B cell (primary cell): ENCODE results near the gene KCNH1. TPM values are rescaled to one million over a fixed set of nuclear protein-coding genes. Genes with fewer than 3 reads are reported as not detected.

ENCODE experiments used
- ATAC-seq: fragments of 200-7000 bp; cut with Tn5 transposase; one replicate; pipeline ENCODE4 v1.10.0; 2021; ENCODE audit warnings: low read depth, mild to moderate bottlenecking, moderate number of reproducible peaks, moderate library complexity
- CTCF ChIA-PET: fragments of 350-600 bp; sonication (Branson Sonifier 250); formaldehyde crosslinking; loops from one replicate; lab custom pipeline; 2021; ENCODE audit warnings: antibody characterized with exemption, inconsistent platforms; lab: Charles Lee
- POLR2A ChIA-PET: fragments of 350-600 bp; sonication (Branson Sonifier 250); formaldehyde crosslinking; loops from one replicate; lab custom pipeline; 2021; ENCODE audit warnings: antibody characterized with exemption; lab: Charles Lee
- DNase-seq: peaks from one replicate; pipeline ENCODE4 v3.0.0; 2013
- H2AFZ ChIP-seq: 2 replicates; pipeline ENCODE4 v1.6.1; 2012; ENCODE audit warnings: mild to moderate bottlenecking, low read depth, low read length; ENCODE audit not compliant: insufficient read depth, poor library complexity, severe bottlenecking
- H3K27ac ChIP-seq, 2 donors: 1 replicate in 1 of 2; 2 replicates in 1 of 2; pipeline ENCODE4 v1.5.1; 2012 to 2013; ENCODE audit warnings: low read length in 2 of 2, mild to moderate bottlenecking in 2 of 2, moderate library complexity in 1 of 2
- H3K27me3 ChIP-seq, 4 experiments: fragments of 200-600 bp in 1 of 4; sonication (generic) in 1 of 4; replicated peaks in 1 of 4; 1 replicate in 2 of 4; 2 replicates in 2 of 4; pipeline versions ENCODE4 v1.6.1 to v1.7.0; 2013 to 2016; ENCODE audit warnings: low read length in 3 of 4, mild to moderate bottlenecking in 2 of 4, mixed read lengths in 1 of 4, moderate library complexity in 1 of 4; ENCODE audit not compliant: insufficient read depth in 4 of 4, control insufficient read depth in 3 of 4; ENCODE audit errors: control extremely low read depth in 1 of 4
- H3K36me3 ChIP-seq, 2 experiments: replicated peaks in 1 of 2; 1 replicate in 1 of 2; 2 replicates in 1 of 2; pipeline versions ENCODE4 v1.6.1 to v1.7.1; 2013; ENCODE audit warnings: low read length in 1 of 2; ENCODE audit not compliant: insufficient read depth in 2 of 2, control insufficient read depth in 1 of 2; ENCODE audit errors: control extremely low read depth in 1 of 2, extremely low read depth in 1 of 2
- H3K4me1 ChIP-seq, 2 donors: fragments of 200-600 bp in 1 of 2; sonication (generic) in 1 of 2; 1 replicate in 1 of 2; 2 replicates in 1 of 2; pipeline versions ENCODE4 v1.5.1 to v1.6.1; 2013 to 2017; ENCODE audit warnings: low read length in 2 of 2; ENCODE audit not compliant: control insufficient read depth in 2 of 2, insufficient read depth in 2 of 2
- H3K4me2 ChIP-seq: replicated peaks from 2 replicates; pipeline ENCODE3; 2012; ENCODE audit warnings: mild to moderate bottlenecking, low read depth, low read length; ENCODE audit not compliant: poor library complexity, severe bottlenecking
- H3K4me3 ChIP-seq, 5 experiments: fragments of 200-600 bp in 1 of 5; sonication (generic) in 1 of 5; 1 replicate in 3 of 5; 2 replicates in 2 of 5; pipeline versions ENCODE4 v1.5.1 to v1.7.0; 2011 to 2016; ENCODE audit warnings: low read length in 4 of 5, mild to moderate bottlenecking in 4 of 5, low read depth in 2 of 5, control low read depth in 1 of 5, moderate library complexity in 1 of 5; ENCODE audit not compliant: insufficient read depth in 1 of 5; ENCODE audit errors: control extremely low read depth in 1 of 5, extremely low read depth in 1 of 5
- H3K79me2 ChIP-seq: fragments of 200-600 bp; sonication (generic); one replicate; pipeline ENCODE4 v1.6.0; 2016; ENCODE audit warnings: low read length; ENCODE audit not compliant: control insufficient read depth, insufficient read depth
- H3K9ac ChIP-seq: fragments of 200-600 bp; sonication (generic); 2 replicates; pipeline ENCODE4 v1.6.1; 2017; ENCODE audit warnings: mild to moderate bottlenecking, low read length, moderate library complexity
- H3K9me3 ChIP-seq, 3 donors: one replicate each; pipeline versions ENCODE4 v1.6.1 to v1.7.1; 2013; ENCODE audit warnings: low read length in 2 of 3; ENCODE audit not compliant: control insufficient read depth in 2 of 3, insufficient read depth in 1 of 3; ENCODE audit errors: control extremely low read depth in 1 of 3
- H4K20me1 ChIP-seq: 2 replicates; pipeline ENCODE4 v1.6.0; 2012; ENCODE audit warnings: mild to moderate bottlenecking, low read length; ENCODE audit not compliant: insufficient read depth, control insufficient read depth, poor library complexity, severe bottlenecking
- H3K27ac Mint-ChIP-seq: one replicate; pipeline ENCODE4 v1.8.0; 2021; ENCODE audit warnings: mixed read lengths
- H3K27me3 Mint-ChIP-seq: one replicate; pipeline ENCODE4 v1.8.0; 2021; ENCODE audit warnings: mixed read lengths
- H3K4me1 Mint-ChIP-seq: one replicate; pipeline ENCODE4 v1.8.0; 2021; ENCODE audit warnings: mixed read lengths
- H3K4me3 Mint-ChIP-seq: one replicate; pipeline ENCODE4 v1.8.0; 2021; ENCODE audit warnings: mixed read lengths
- H3K9me3 Mint-ChIP-seq: one replicate; pipeline ENCODE4 v1.8.0; 2022; ENCODE audit warnings: mixed read lengths; ENCODE audit not compliant: insufficient read depth
- EZH2 ChIP-seq: IDR thresholded peaks from 2 replicates; pipeline ENCODE4 v1.6.1; 2012; ENCODE audit warnings: borderline replicate concordance, low read depth, mild to moderate bottlenecking, moderate library complexity, low read length; ENCODE audit not compliant: insufficient read depth, poor library complexity, severe bottlenecking
- WGBS: methylation state at CpG from one replicate; pipeline ENCODE4 v1.1.5; 2013; ENCODE audit warnings: missing lambda C conversion rate; ENCODE audit not compliant: insufficient coverage; 5-methylcytosine and 5-hydroxymethylcytosine counted together
- intact Hi-C: fragments of 100-400 bp; cut with micrococcal nuclease; formaldehyde crosslinking; loops from one replicate; pipeline ENCODE4 v1.10.0; 2022
- polyA plus RNA-seq: library from polyadenylated mRNA; depleted of rRNA; stranded (reverse); fragments of >200 nt; gene quantifications from 2 replicates; pipeline ENCODE4 v1.2.3, GENCODE V29; 2012
- total RNA-seq, 2 donors: library from RNA; stranded (reverse); fragments of 120-200 nt in 1 of 2; gene quantifications; 1 replicate in 1 of 2; 2 replicates in 1 of 2; pipeline versions ENCODE4 v1.2.3 to v1.2.4, GENCODE V29; 2013 to 2022
- TF ChIP-seq, protein P1 (sequence below): fragments of 200-600 bp; IDR thresholded peaks from one replicate; pipeline ENCODE4 v1.8.0; 2022; ENCODE audit warnings: antibody characterized with exemption, mild to moderate bottlenecking

KCNH1 gene
- total and polyA plus RNA-seq, 2 donors (not counting 1 experiment from before 2014, with no cell fraction given), result not detected

DNA sequence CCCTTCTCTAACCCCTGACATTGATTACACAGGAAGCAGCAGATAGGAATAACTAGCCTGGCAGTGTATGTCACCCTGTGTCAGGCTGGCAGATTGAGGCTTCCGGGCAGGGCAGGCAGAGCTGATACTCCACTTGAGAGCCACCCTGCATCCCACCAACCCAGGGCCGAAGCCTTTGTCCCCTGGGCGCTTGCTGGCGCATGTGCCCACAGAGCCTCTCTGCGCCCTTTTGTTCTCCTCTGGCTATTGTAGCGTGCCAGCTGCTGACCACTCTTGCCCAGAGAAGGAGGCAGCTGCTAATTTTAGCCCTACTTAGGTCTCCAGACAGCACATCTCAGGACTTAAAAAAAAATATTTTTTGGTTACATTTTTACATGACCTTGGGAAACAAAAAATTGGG lies 500.3 kb downstream of the KCNH1 start:
- no peak for DNase-seq
- ATAC-seq, result no peak
- Mint-ChIP-seq H3K4me1 (no peaks in the 10 kb centered on the region), H3K4me3 (no peak overlapping the region), H3K9me3 (no peaks in the 10 kb centered on the region), H3K27ac (no peak overlapping the region), H3K27me3 (no peaks in the 10 kb centered on the region)
- ChIA-PET POLR2A (no interaction called here), CTCF (no interaction called here)
- Histone ChIP-seq H3K4me3 (no peak overlapping the region), H2AFZ (no peak overlapping the region), H4K20me1 (no peaks in the 10 kb centered on the region), H3K27me3 (no peaks in the 10 kb centered on the region), H3K4me1 (no peaks in the 10 kb centered on the region), H3K27ac (no peak overlapping the region), H3K9ac (no peak overlapping the region), H3K9me3 (no peaks in the 10 kb centered on the region), H3K36me3 (no peaks in the 10 kb centered on the region), H3K79me2 (no peaks in the 10 kb centered on the region), H3K4me2 (no peak overlapping the region)
- 94% methylated on average over 6 of the region's 6 CpGs for WGBS
- intact Hi-C loops, result no loop called here
- TF ChIP-seq, protein P1, sequence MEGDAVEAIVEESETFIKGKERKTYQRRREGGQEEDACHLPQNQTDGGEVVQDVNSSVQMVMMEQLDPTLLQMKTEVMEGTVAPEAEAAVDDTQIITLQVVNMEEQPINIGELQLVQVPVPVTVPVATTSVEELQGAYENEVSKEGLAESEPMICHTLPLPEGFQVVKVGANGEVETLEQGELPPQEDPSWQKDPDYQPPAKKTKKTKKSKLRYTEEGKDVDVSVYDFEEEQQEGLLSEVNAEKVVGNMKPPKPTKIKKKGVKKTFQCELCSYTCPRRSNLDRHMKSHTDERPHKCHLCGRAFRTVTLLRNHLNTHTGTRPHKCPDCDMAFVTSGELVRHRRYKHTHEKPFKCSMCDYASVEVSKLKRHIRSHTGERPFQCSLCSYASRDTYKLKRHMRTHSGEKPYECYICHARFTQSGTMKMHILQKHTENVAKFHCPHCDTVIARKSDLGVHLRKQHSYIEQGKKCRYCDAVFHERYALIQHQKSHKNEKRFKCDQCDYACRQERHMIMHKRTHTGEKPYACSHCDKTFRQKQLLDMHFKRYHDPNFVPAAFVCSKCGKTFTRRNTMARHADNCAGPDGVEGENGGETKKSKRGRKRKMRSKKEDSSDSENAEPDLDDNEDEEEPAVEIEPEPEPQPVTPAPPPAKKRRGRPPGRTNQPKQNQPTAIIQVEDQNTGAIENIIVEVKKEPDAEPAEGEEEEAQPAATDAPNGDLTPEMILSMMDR, result no peak
- TF ChIP-seq EZH2, result no peak

DNA sequence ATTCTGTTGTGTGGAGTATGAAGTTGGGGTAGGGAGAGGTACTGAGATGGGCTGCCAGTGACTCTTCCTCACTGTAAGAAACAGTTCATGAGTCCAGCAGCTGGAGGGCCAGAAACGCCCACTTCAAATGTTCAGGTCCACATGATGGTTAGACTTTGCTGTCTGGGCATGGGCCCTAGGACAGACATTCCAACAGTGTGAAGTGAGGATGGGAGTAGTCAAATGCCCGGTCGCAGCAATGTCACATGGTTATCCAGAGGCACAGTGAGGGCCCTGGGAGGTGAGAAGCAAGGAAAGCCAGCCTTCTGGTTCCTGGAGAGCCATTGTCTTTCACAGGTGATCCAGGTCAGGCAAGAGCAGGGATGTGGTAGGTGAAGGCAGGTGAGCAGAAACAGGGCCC lies 500.8 kb downstream of the KCNH1 start:
- H3K79me2 ChIP-seq, result no peaks in the 10 kb centered on the region
- no peaks in the 10 kb centered on the region for H3K4me1 Mint-ChIP-seq
- no peaks in the 10 kb centered on the region for H3K36me3 ChIP-seq
- POLR2A ChIA-PET, result no interaction called here
- no peaks in the 10 kb centered on the region for H4K20me1 ChIP-seq
- H3K4me3 ChIP-seq, result no peak overlapping the region
- CTCF ChIA-PET, result no interaction called here
- no peak overlapping the region for H3K27ac Mint-ChIP-seq
- no peak overlapping the region for H2AFZ ChIP-seq
- no peaks in the 10 kb centered on the region for H3K27me3 ChIP-seq
- intact Hi-C loops, result no loop called here
- no peaks in the 10 kb centered on the region for H3K9me3 ChIP-seq
- no peak for DNase-seq
- H3K27ac ChIP-seq, result no peak overlapping the region
- WGBS, result 100% methylated on average over 3 of the region's 3 CpGs
- TF ChIP-seq, protein P1, result no peak
- no peak for TF ChIP-seq EZH2
- no peak for ATAC-seq
- H3K9me3 Mint-ChIP-seq, result no peaks in the 10 kb centered on the region
- H3K27me3 Mint-ChIP-seq, result no peaks in the 10 kb centered on the region
- no peaks in the 10 kb centered on the region for H3K4me1 ChIP-seq
- H3K9ac ChIP-seq, result no peak overlapping the region
- no peak overlapping the region for H3K4me3 Mint-ChIP-seq
- H3K4me2 ChIP-seq, result no peak overlapping the region
